ENCODE results near the gene RRP1B.

Gene RRP1B

DNA sequence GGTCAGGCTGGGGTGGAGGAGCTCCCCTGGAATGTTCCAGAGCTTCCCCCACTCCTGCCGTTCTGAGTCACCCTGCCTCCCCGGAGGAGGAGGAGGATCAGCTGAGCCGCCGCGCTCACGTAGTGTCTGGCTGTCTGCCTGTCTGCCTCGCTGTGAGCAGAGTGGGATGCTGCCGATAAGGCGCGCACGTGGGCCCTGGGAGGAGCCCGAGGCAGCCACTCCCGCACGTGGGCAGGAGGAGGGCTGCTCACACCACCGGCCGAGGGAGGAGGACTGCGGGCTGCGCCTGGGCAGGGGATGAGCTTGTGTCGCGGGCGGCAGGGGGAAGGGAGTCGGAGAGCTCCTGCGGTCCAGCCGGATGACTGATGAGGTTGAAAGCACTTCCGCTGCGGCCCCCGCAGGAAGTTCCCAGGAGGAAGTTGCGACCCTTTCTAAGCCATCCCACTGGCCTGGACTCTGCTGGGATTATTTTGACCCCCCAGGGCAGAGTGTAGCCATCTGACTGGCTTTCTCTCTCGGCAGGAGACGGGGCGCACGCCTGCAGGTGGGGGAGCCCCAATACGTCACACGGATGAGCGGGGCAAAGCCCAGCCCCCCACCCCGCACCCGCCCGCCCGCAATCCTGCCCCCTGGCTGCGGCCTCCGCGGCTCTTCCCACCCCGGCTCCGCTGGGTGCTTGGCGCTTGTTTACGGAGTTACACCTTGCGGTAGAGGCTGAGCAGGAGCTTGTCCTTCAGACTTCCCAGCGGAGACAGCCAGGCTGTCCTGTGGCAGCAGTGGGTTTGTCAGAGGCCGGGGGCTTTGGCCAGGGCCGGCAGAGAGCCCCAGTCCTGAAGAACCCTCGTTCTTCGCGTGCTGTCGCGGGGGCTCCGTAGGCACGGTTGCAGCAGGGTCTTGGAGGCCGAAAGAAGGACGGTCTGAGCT, 69.4 kb downstream of the RRP1B start:
- DNase-seq: peak; percentile 59

DNA sequence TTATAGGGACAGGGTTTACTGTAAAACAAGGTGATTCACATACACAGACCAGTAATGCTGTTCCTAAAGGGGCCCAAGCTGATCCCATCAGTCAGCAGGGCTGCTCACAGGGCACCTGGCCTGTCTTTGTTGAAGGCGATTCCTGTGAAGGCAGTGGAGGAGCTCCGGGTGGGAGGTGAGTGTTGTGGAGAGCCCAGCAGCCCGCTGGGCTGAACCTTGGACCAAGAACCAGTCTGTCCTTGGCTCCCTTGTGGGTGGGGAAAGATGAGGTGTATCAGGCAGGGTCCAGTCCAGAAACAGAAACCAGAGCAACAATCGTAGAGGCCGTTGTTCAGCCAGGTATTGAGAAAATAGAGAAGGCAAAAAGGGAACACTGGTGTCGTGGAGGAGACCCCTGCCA, 72.1 kb downstream of the RRP1B start:
- no peak for DNase-seq

GRCh38 chr21:43731891-43732711, 72.7 kb downstream of the RRP1B start:
- DNase-seq: no peak

- DNase-seq: no peak
Measured at GRCh38 chr21:43733060-43733459, 73.7 kb downstream of the RRP1B start.

DNA sequence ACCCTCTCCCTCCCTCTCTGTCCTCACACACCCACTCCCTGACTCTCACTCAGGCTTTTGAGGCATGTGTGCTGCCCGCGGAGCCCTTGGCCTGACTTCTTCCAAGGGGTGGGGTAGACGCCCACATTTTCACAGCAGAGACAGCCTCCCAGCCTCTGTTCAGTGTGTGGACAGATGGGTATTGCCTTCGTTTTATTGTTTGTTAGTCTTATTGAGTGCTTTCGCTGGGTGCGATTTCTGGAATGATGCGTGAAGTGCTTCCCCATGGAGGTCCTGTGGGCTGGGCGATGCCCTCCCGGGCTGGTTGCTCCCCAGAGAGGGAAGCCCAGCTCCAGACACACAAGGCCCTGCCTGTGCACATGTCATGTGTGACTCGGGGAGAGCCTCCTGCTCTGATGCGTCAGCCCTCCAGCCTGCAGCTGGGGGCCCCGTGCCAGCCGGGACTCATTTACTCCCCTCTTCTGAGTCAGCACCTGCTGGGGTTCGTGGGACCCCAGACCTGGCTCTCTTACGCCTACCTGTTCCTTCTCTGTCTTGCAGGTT, 74.2 kb downstream of the RRP1B start:
- no peak for DNase-seq

GRCh38 chr21:43734131-43734927, 75.0 kb downstream of the RRP1B start:
- DNase-seq: no peak

GRCh38 chr21:43734928-43735229, 75.5 kb downstream of the RRP1B start:
- DNase-seq: no peak

DNA sequence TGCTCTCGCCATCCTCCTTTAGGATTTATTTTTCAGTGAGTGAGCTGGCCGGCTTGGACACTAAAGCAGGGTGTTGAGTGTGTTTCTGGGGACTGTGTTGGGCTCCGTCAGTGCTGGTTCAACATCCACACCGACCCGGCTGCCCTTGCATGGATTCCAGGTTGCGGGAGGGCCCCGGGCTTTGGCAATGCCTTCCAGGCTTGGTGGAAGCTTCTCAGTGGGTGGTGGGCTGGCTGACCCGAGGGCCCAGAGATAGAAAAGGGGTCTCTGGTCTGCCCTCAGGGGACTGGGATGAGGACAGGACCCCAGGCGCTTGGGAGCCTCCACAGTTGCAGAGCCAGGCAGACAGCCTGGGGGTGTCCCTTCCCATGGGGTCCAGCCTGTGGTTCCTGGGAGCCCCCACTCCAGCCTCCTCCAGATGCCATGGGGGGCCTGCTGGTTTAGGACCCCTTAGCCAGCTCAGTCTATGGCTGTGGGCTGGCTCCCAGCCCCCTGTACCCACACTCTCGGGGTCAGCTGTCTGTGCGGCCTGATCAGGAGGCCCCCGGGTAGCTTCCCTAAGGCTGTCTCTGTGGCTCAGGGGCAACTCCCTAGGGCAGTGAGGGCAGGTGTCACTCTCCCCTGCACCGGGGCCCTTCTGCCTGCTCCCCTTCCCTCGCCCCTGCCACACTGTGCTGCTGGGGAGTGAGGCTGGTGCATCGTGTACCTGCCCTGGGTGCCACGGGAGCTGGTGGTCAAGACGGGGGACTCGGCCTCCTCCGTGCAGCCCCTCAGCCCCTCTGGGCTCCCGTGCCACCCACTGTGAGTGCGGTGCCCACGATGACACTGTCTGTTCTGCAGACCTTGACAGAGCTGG, 76.1 kb downstream of the RRP1B start:
- no peak for DNase-seq

DNA sequence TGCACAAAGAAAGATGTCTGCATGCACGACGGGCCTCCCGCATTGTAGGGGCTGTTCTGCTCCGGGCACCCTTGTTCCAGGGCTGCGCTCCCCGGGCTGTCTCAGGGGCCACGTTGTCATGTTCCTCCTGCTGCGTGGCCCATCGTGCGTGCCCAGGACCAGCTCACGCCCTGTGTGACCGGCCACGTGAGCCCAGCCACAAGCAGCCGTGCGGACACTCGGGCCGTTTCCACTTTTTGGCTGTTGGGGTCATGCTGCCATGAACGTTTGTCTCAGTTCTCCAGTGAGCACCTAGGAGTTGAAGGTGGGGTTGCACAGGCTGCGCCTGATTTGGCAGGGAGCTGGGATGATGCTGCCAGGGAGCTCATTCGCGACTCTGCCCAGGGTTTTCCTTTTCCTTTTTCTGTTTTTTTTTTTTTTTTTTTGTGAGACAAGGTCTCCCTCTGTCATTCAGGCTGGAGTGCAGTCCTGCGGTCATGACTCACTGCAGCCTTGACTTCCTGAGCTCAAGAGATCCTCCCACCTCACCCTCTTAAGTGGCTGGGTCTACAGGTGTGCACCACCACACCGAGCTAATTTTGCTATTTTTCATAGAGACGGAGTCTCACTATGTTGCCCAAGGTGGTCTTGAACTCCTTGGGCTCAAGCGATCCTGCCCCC, 77.0 kb downstream of the RRP1B start:
- DNase-seq: no peak

DNA sequence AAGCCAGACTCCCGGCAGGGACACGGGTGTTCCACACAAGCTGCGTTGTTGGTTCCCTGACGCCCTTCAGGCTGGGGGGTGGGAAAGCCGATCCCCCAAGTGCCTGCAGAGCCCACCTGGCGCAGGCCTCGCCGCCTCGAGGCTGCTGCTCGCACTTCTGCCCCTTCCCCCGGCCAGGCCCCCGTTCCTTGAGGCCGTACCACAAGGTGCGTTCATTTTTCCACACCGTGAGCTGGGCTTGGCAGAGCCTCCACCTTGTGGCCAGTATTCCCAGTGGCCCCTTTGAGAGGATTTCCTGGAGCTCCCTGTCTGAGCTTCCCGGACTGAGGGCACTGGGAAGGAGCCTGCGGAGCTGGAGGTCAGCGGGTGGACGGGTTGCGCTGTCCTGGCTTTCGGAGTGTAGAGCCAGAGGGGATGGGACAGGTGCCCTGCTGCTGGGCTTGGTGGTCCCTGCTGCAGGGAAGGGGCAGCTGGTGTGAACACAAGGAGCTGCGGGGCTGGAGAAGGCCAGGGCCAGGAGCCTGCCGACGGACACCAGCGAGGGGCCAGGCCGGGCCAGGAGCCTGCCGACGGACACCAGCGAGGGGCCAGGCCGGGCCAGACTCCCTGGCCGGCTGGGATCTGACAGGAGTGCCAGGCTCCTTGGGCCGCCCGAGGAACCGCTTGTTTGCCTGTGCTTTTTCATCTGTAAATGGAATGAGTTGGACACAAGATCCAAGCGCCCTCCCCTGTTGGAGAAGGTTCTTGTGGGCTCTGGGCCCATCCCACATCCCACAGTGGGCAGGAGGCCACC, 78.0 kb downstream of the RRP1B start:
- DNase-seq: no peak

DNA sequence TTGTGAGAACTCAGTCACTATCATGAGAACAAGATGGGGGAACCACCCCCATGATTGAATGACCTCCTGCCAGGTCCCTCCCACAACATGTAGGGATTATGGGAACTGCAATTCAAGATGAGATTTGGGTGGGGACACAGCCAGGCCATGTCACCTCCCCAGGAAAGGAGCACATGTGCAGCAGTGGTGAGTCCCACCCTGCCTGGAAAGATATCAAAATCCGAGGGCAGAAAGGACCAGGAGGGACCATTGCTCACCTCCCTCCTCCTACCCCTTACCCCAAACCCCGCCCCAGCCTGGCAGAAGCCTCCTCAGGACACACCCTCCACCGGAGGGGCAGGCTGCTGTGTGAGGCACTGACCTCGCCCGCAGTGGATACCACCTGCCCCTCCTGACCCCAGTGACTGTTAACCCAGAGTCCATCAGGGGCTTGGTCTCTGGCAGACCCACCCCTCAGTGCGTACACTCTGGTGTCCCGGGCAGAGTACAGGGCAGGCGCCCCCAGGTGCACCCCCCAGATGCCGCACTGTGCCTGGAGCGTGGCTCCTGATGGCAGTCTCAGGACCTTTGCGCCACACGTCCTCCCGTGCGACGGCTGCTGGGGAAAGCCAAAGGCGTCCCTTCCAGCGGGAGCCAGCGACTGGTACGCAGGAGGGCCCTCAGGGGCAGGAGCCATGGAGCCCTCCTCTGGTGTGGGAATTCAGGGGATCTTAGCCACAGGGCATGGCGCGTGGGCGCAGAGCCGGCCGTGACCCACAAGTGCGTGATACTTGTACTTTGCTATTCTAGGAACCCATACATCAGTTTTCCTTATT, 80.5 kb downstream of the RRP1B start:
- DNase-seq: no peak

DNA sequence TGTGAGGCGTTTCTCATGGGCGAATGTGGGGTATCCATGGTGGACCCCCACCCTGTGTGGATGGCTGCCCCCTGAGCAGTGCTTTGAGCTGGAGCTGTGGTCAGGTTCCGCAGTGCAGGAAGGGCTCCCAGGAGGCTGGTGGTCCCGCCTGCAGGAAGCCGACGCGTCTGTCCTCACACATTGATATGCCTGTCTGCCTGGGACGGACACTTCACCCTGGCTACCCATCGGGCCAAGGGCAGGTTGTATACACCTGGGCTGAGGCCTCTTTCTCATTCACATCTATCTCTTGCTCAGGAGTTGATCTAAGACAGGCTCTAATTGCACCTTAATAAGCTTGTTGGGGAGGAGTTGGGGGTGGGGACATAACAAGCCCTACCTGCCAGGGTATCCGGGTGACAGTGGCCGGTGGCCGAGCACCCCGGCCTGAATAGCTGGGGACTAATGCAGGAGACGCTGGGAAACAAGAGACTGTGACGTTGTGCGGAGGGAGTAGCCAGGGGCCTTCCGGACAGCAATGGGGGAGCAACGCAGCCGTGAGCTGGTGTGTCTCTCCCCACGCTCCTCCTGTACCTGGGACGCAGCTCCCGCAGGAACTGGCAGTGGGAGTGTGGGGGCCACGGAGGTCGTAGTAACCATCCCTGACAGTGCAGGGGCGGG, 81.3 kb downstream of the RRP1B start:
- DNase-seq: no peak

DNA sequence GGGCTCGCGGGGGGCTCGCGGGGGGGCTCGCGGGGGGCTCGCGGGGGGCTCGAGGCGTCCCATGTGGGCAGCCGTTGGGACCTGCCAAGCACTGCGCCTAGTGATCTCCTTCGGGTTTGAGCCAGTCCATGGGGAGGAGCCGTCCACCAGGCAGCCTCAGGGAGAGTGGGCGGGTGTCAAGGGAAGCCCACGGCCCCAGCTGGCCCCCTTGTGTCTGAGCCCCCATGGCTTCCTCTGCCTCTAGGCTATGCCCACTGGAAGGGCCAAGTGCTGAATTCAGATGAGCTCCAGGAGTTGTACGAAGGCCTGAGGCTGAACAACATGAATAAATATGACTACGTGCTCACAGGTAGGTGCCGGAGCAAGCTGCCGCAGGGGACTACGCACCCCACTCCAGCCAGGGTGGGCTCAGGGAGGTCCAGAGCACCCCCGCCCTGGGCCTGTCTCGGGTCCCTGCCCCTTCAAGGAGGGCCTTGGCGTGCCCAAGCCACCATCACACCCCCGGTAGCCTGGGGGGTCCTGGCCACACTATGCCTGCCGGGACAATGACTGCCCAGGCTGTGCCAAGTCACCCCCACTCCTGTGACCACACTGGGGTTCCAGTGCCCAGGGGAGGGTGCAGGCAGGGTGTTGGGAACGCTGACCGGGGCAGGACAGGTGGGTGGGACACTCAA, 82.2 kb downstream of the RRP1B start:
- DNase-seq: no peak

DNA sequence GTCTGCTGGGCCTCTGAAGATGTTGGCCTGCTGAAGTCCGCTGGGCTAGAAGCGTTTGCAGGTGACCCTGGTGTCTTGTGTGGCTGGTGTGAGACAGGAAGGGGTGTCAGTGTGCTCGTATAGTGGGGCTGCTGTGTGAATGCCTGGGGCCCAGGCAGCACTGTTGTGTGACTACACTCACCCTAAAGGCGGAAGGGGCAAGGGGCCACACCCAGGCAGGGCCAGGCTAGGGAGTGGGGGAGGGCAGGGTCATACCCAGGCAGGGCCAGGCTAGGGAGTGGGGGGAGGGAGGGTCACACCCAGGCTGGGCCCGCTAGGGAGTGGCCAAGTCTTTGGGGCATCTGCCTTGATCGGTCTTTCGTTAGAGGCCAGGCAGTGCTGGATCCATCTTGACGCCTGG, 84.6 kb downstream of the RRP1B start:
- DNase-seq: no peak

DNA sequence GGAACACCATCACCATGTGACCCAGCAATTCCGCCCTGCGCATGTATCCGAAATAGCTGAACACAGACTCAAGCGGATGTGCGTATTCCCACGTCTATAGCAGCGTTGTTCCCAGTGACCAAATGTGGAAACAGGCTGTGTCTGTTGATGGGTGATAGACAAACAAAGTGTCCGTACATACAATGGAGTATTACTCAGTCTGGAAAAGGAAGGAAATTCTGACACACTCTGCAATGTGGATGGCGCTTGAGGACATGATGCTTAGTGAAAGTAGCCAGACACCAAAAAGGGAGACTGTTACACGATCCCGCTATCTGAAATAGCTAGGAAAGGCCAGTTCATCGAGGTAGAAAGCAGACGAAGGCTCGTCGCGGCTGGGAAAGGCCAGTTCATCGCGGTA, 85.4 kb downstream of the RRP1B start:
- no peak for DNase-seq

Data from DMS79 (cell line).